HG02571 (cell line): ENCODE results near the gene OBSCN.

ENCODE experiments used
- ATAC-seq: cut with Tn5 transposase; IDR thresholded peaks from one replicate; pipeline ENCODE4 v1.9.1; 2021; ENCODE audit warnings: mild to moderate bottlenecking, moderate library complexity; ENCODE audit not compliant: unreplicated experiment

The OBSCN gene

GRCh38 chr1:228207851-228208821 is at the start of gene OBSCN:
OBSCN (plus strand) TSS chr1:228208044; CDS start chr1:228211784, 3,740 bp downstream.
- no peak for ATAC-seq

- ATAC-seq = no peak
Measured at GRCh38 chr1:228158151-228159007, 49.5 kb upstream of the OBSCN start.

GRCh38 chr1:228159008-228159665 is 48.7 kb upstream of the OBSCN start:
- no peak for ATAC-seq

GRCh38 chr1:228160201-228160761 is 47.6 kb upstream of the OBSCN start:
- no peak for ATAC-seq

GRCh38 chr1:228161362-228161761 is 46.5 kb upstream of the OBSCN start:
- ATAC-seq = no peak

- no peak for ATAC-seq
Measured at GRCh38 chr1:228161866-228162265, 46.0 kb upstream of the OBSCN start.

- ATAC-seq = no peak
Measured at GRCh38 chr1:228162286-228163006, 45.4 kb upstream of the OBSCN start.

- ATAC-seq = no peak
Measured at GRCh38 chr1:228163007-228163753, 44.7 kb upstream of the OBSCN start.

- ATAC-seq = no peak
Measured at GRCh38 chr1:228163776-228164519, 43.9 kb upstream of the OBSCN start.

GRCh38 chr1:228164561-228165371 is 43.1 kb upstream of the OBSCN start:
- no peak for ATAC-seq

- ATAC-seq = peak; percentile 77
Measured at GRCh38 chr1:228165372-228166169, 42.3 kb upstream of the OBSCN start, which contains the start of gene IBA57. IBA57 (plus strand) TSS chr1:228165804; CDS start chr1:228165817, 13 bp downstream.

GRCh38 chr1:228166170-228166936 is 41.5 kb upstream of the OBSCN start:
- peak; percentile 6 for ATAC-seq

GRCh38 chr1:228168563-228169270 is 39.1 kb upstream of the OBSCN start:
- ATAC-seq = no peak

- no peak for ATAC-seq
Measured at GRCh38 chr1:228169345-228169744, 38.5 kb upstream of the OBSCN start.

- no peak for ATAC-seq
Measured at GRCh38 chr1:228170666-228171065, 37.2 kb upstream of the OBSCN start.
